Measurements from ENCODE around the gene NBAS. TPM values are rescaled to one million over a fixed set of nuclear protein-coding genes. Genes with fewer than 3 reads are reported as not detected.

Gene NBAS
- total RNA-seq, 1 experiment from 2014 or later: 32.5 TPM

DNA sequence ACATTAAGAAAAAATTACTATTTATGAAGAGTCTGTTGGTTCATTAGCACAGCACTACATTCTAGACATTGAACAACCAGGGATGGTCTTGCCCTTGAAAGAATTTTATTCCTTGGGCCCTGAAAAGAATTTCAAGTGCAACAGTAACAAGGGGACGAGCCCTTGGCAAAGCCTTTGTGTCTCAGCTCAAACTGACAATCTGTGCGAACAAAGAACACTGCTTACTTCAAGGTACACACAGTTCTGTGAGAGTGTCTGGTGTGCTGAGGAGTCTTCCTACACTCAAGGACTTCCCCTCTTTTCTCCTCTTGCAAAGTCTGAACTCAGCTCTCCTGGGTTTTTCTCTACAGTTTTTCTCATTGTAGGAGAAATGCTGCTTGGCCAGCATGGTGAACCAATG is 373.4 kb downstream of the NBAS start:
- H3T11ph ChIP-seq (ENCODE audit: low read length): no peak overlapping the region
- DNase-seq: no peak
- H2AK5ac ChIP-seq (ENCODE audit: insufficient read length, low read length): no peak overlapping the region
- no peak overlapping the region for H3K18ac ChIP-seq (ENCODE audit: insufficient read length, low read depth, low read length)
- H3K79me2 ChIP-seq (ENCODE audit: insufficient read depth, low read length): no peaks in the 10 kb centered on the region
- H4K8ac ChIP-seq (replicated peaks; ENCODE audit: insufficient read length, low read depth, low read length): no peak overlapping the region
- H3K56ac ChIP-seq (ENCODE audit: insufficient read length, low read depth, low read length): no peak overlapping the region
- no peak overlapping the region for H3K23ac ChIP-seq (ENCODE audit: insufficient read length, low read depth, low read length)
- no peak overlapping the region for H2BK20ac ChIP-seq (ENCODE audit: low read depth, low read length, poor library complexity, severe bottlenecking)
- H3K36me3 Mint-ChIP-seq (ENCODE audit: insufficient read depth in 1 of 3, low read depth in 3 of 3): no peaks in the 10 kb centered on the region
- no peak overlapping the region for H2BK12ac ChIP-seq (ENCODE audit: insufficient read length, low read depth, low read length)
- no peak overlapping the region for H3K4ac ChIP-seq (ENCODE audit: low read depth, low read length)
- H3K9ac ChIP-seq (ENCODE audit: extremely low read depth, insufficient read length, low read length): no peak overlapping the region
- no peaks in the 10 kb centered on the region for H3K9me3 Mint-ChIP-seq
- no peak overlapping the region for H3K14ac ChIP-seq (ENCODE audit: insufficient read depth, low read length)
- no peak overlapping the region for H2BK120ac ChIP-seq (ENCODE audit: low read depth, low read length, poor library complexity, severe bottlenecking)
- no peak overlapping the region for H4K91ac ChIP-seq (ENCODE audit: insufficient read length, low read depth, low read length)
- H3K27ac Mint-ChIP-seq: no peak overlapping the region
- no peaks in the 10 kb centered on the region for H3K79me1 ChIP-seq (ENCODE audit: insufficient read depth, low read depth, low read length, poor library complexity, severe bottlenecking)
- no CpG with 5 or more reads among the region's 2 CpGs for WGBS (ENCODE audit: extremely low coverage, insufficient read length, low lambda C conversion rate)
- no peaks in the 10 kb centered on the region for H3K9me3 ChIP-seq (ENCODE audit: control insufficient read depth, low read depth, low read length)
- H3K27ac ChIP-seq (ENCODE audit: insufficient read length, low read depth, low read length): no peak overlapping the region
- H4K5ac ChIP-seq (ENCODE audit: insufficient read length, low read depth, low read length): no peak overlapping the region
- no peak overlapping the region for H3K4me3 Mint-ChIP-seq
- no peaks in the 10 kb centered on the region for H3K27me3 ChIP-seq (ENCODE audit: insufficient read depth, low read length)
- no peak for TF ChIP-seq CTCF (conservative IDR thresholded peaks at IDR 0.05)
- H2AFZ ChIP-seq (ENCODE audit: low read length): no peak overlapping the region
- no peak overlapping the region for H2BK5ac ChIP-seq (ENCODE audit: insufficient read length, low read length)
- no peaks in the 10 kb centered on the region for H4K20me1 ChIP-seq (ENCODE audit: control insufficient read depth, insufficient read depth, insufficient read length)
- H3K23me2 ChIP-seq (ENCODE audit: insufficient read length, low read depth, low read length, poor library complexity, severe bottlenecking): no peaks in the 10 kb centered on the region
- peaks cover 0 to 6% of the 10 kb centered on the region in 2 experiments; a peak in 2 of 4 replicates for H3K4me1 Mint-ChIP-seq
- H3K4me2 ChIP-seq (ENCODE audit: insufficient read depth, insufficient read length, low read length): no peak overlapping the region
- no peaks in the 10 kb centered on the region for H3K27me3 Mint-ChIP-seq (ENCODE audit: low read depth)
- H3K4me1 ChIP-seq (ENCODE audit: insufficient read depth, low read length): no peaks in the 10 kb centered on the region
- H2BK15ac ChIP-seq (ENCODE audit: low read depth, low read length): no peak overlapping the region
